K562 (cell line): ENCODE measurements around the gene LSP1. TPM values are rescaled to one million over a fixed set of nuclear protein-coding genes. Genes with fewer than 3 reads are reported as not detected.

Experiments
- ATAC-seq: fragments of 200-7000 bp; cut with Tn5 transposase; 3 replicates; pipeline ENCODE4 v1.9.1; 2020; ENCODE audit warnings: moderate library complexity
- BruUV-seq: library from RNA; stranded (reverse); fragments of 400-500 nt; replicated peaks from 2 replicates; lab custom pipeline; 2021; lab: Mats Ljungman, UMichigan
- CTCF ChIA-PET: fragments of 300-600 bp; formaldehyde crosslinking; extraction: SDS; loops from one replicate; lab custom pipeline; 2021; ENCODE audit warnings: low intra/inter-chr PET ratio; lab: Yijun Ruan, JAX
- POLR2A ChIA-PET: fragments of 300-600, 350-650 bp; sonication (Branson Sonifier 250); formaldehyde crosslinking; extraction: SDS; loops from one replicate; lab custom pipeline; 2021; ENCODE audit warnings: antibody characterized with exemption, inconsistent platforms; lab: Yijun Ruan, JAX
- DNase-seq, 4 experiments: peaks; one replicate each; pipeline versions ENCODE4 v3.0.0 to v3.0.0-alpha.2; 2011 to 2018; ENCODE audit warnings: low spot score in 3 of 4, mixed read lengths in 3 of 4; ENCODE audit errors: extremely low read depth in 1 of 4
- FAIRE-seq: peaks from 2 replicates; lab custom pipeline; 2011; peaks lifted over from hg19 to GRCh38; lab: Jason Lieb, UNC
- H2AFZ ChIP-seq: 2 replicates; pipeline ENCODE4 v1.6.0; 2011; ENCODE audit warnings: low read depth, low read length, control low read depth, inconsistent platforms
- H3K27ac ChIP-seq: fragments of 200-600 bp; 3 replicates; pipeline ENCODE4 v1.8.0; 2011; ENCODE audit warnings: low read depth, mild to moderate bottlenecking, control low read depth, inconsistent platforms, low read length, moderate library complexity, mixed read lengths; ENCODE audit errors: extremely low read depth
- H3K27me3 ChIP-seq, 2 experiments: fragments of 300-600 bp in 1 of 2; 2 replicates in 1 of 2; 3 replicates in 1 of 2; pipeline versions ENCODE4 v1.6.0 to v1.8.0; 2011; ENCODE audit warnings: inconsistent platforms in 2 of 2, low read length in 2 of 2, mild to moderate bottlenecking in 1 of 2, mixed read lengths in 1 of 2, moderate library complexity in 1 of 2; ENCODE audit not compliant: control insufficient read depth in 2 of 2, insufficient read depth in 2 of 2
- H3K36me3 ChIP-seq: fragments of 300-600 bp; 3 replicates; pipeline ENCODE4 v1.8.0; 2011; ENCODE audit warnings: mild to moderate bottlenecking, low read length, inconsistent platforms; ENCODE audit not compliant: control insufficient read depth, insufficient read depth
- H3K4me1 ChIP-seq, 2 experiments: fragments of 200-600 bp in 1 of 2; replicated peaks in 1 of 2; 2 replicates in 1 of 2; 3 replicates in 1 of 2; pipeline versions ENCODE4 v1.5.1 to v1.8.0; 2011; ENCODE audit warnings: inconsistent platforms in 2 of 2, low read length in 2 of 2, mild to moderate bottlenecking in 1 of 2, mixed read lengths in 1 of 2, moderate library complexity in 1 of 2; ENCODE audit not compliant: control insufficient read depth in 2 of 2, insufficient read depth in 2 of 2
- H3K4me2 ChIP-seq: 2 replicates; pipeline ENCODE4 v1.6.1; 2011; ENCODE audit warnings: low read length, control low read depth, inconsistent platforms, mixed read lengths; ENCODE audit not compliant: insufficient read depth
- H3K4me3 ChIP-seq: fragments of 200-600 bp; sonication (generic), shearing (Covaris generic); 2 replicates; pipeline ENCODE4 v1.5.1; 2016; ENCODE audit warnings: control low read depth, inconsistent platforms
- H3K79me2 ChIP-seq: fragments of 200-600 bp; 3 replicates; pipeline ENCODE4 v1.8.0; 2011; ENCODE audit warnings: low read length, inconsistent platforms; ENCODE audit not compliant: control insufficient read depth, insufficient read depth
- H3K9ac ChIP-seq, 2 experiments: 2 replicates each; pipeline versions ENCODE4 v1.6.0 to v1.6.1; 2011; ENCODE audit warnings: low read depth in 2 of 2, low read length in 2 of 2, control low read depth in 1 of 2, inconsistent platforms in 1 of 2, mild to moderate bottlenecking in 1 of 2, mixed read lengths in 1 of 2; ENCODE audit not compliant: insufficient read depth in 1 of 2
- H3K9me1 ChIP-seq: one replicate; pipeline ENCODE4 v1.6.0; 2011; ENCODE audit warnings: inconsistent platforms, mild to moderate bottlenecking, low read length, moderate library complexity; ENCODE audit not compliant: control insufficient read depth, insufficient read depth
- H3K9me3 ChIP-seq: replicated peaks from 2 replicates; pipeline ENCODE4 v1.5.1; 2011; ENCODE audit warnings: low read depth, low read length, inconsistent platforms; ENCODE audit not compliant: control insufficient read depth, insufficient read depth
- H4K20me1 ChIP-seq: replicated peaks from 2 replicates; pipeline ENCODE4 v1.6.1; 2011; ENCODE audit warnings: low read length, inconsistent platforms, mixed read lengths; ENCODE audit not compliant: control insufficient read depth, insufficient read depth
- BCOR ChIP-seq: fragments of 450-650 bp; IDR thresholded peaks from 2 replicates; pipeline ENCODE4 v1.6.1; 2016
- CBX2 ChIP-seq: fragments of 200-600 bp; sonication (generic); IDR thresholded peaks from one replicate; pipeline ENCODE4 v1.6.1; 2012; ENCODE audit warnings: mild to moderate bottlenecking, low read length, inconsistent platforms; ENCODE audit not compliant: insufficient read depth, poor library complexity, severe bottlenecking
- CC2D1A ChIP-seq: fragments of 450-650 bp; IDR thresholded peaks from 2 replicates; pipeline ENCODE4 v1.6.1; 2017; ENCODE audit warnings: mild to moderate bottlenecking
- ETV6 ChIP-seq, 3 experiments: fragments of 150-350 bp in 1 of 3; sonication (generic) in 1 of 3; formaldehyde crosslinking in 1 of 3; IDR thresholded peaks; 2 replicates each; pipeline versions ENCODE4 v1.6.1 to v1.8.0; 2014 to 2022; ENCODE audit warnings: borderline replicate concordance in 2 of 3, low read depth in 2 of 3, antibody characterized with exemption in 1 of 3, low read length in 1 of 3, mild to moderate bottlenecking in 1 of 3, missing genetic modification reagents in 1 of 3
- RAD21 ChIP-seq, 2 experiments: fragments of 250-450 bp in 1 of 2; fragments of 450-650 bp in 1 of 2; sonication (Bioruptor Pico) in 1 of 2; formaldehyde crosslinking in 1 of 2; IDR thresholded peaks in 1 of 2; conservative IDR thresholded peaks in 1 of 2; 2 replicates each; pipeline versions ENCODE4 v1.4.0 to v1.8.0; 2020 to 2022; ENCODE audit warnings: mild to moderate bottlenecking in 2 of 2, moderate library complexity in 1 of 2
- RB1 ChIP-seq: fragments of 450-650 bp; IDR thresholded peaks from 2 replicates; pipeline ENCODE4 v1.6.1; 2017; ENCODE audit warnings: low read depth, mild to moderate bottlenecking
- ZNF143 ChIP-seq: sonication (generic); formaldehyde crosslinking; IDR thresholded peaks from 2 replicates; pipeline ENCODE4 v1.9.0; 2022; ENCODE audit warnings: mild to moderate bottlenecking, missing genetic modification reagents
- ZNF175 ChIP-seq: fragments of 200-800 bp; sonication (Bioruptor generic); IDR thresholded peaks from 2 replicates; pipeline ENCODE4 v1.6.1; 2016; ENCODE audit warnings: low read depth, mild to moderate bottlenecking, missing genetic modification characterization, missing compliant biosample characterization
- ZNF764 ChIP-seq: fragments of 250-450 bp; sonication (Bioruptor Pico); IDR thresholded peaks from 2 replicates; pipeline ENCODE4 v1.4.0; 2020; ENCODE audit warnings: low read depth, mild to moderate bottlenecking, moderate library complexity
- WGBS: fragments of 100-300 bp; shearing (Covaris generic); methylation state at CpG from one replicate; pipeline ENCODE4 v1.1.6; 2016; ENCODE audit warnings: low coverage, mixed read lengths; ENCODE audit not compliant: insufficient coverage; ENCODE audit errors: missing lambda C conversion rate; 5-methylcytosine and 5-hydroxymethylcytosine counted together
- in situ Hi-C: fragments of 300-500 bp; cut with MboI; formaldehyde crosslinking; loops from 4 replicates; pipeline ENCODE4 v1.15.0; 2018; ENCODE audit warnings: inconsistent platforms, mixed read lengths
- intact Hi-C: fragments of 100-400 bp; cut with micrococcal nuclease; formaldehyde crosslinking; loops from 2 replicates; pipeline ENCODE4 v1.14.2; 2022
- polyA plus RNA-seq, 8 experiments: library from polyadenylated mRNA; depleted of rRNA in 4 of 8; stranded (reverse) in 5 of 8; unstranded in 3 of 8; fragments of >200 nt; fragmentation: Nextera tagmentation in 2 of 8; fragmentation: Illumina TruSeq in 1 of 8; extraction: Ambion mirVana in 2 of 8; extraction: Trizol in 1 of 8; gene quantifications; 2 replicates each; pipeline versions ENCODE4 v1.2.1 to v1.2.3, GENCODE V29; 2011 to 2014; ENCODE audit warnings: inconsistent platforms in 1 of 8, missing spikeins in 1 of 8
- total RNA-seq, 7 experiments: library from RNA; depleted of rRNA in 6 of 7; stranded (reverse); fragments of >200 nt in 6 of 7; fragmentation: Illumina TruSeq in 2 of 7; extraction: Trizol in 2 of 7; gene quantifications; 2 replicates each; pipeline versions ENCODE4 v1.2.1 to v1.2.3, GENCODE V29; 2011 to 2021; ENCODE audit warnings: low replicate concordance in 1 of 7
- TF ChIP-seq, protein P1 (sequence below): sonication (generic); formaldehyde crosslinking; IDR thresholded peaks from 2 replicates; pipeline ENCODE4 v1.8.1; 2023; ENCODE audit warnings: mild to moderate bottlenecking, missing genetic modification reagents
- TF ChIP-seq, protein P2 (sequence below): fragments of 450-650 bp; IDR thresholded peaks from 2 replicates; pipeline ENCODE4 v1.6.1; 2016; ENCODE audit warnings: low read depth, mild to moderate bottlenecking, moderate library complexity
- TF ChIP-seq, protein P3 (sequence below): fragments of 200-800 bp; sonication (Bioruptor generic); IDR thresholded peaks from 2 replicates; pipeline ENCODE4 v1.6.1; 2017; ENCODE audit warnings: missing genetic modification characterization, missing compliant biosample characterization

LSP1 gene
- total and polyA plus RNA-seq, 9 of the 15 experiments (the other 6 are each of a cell fraction or from before 2014, with no cell fraction given) = 0.08 to 2.9 (median 0.65) TPM; not detected in 2

DNA sequence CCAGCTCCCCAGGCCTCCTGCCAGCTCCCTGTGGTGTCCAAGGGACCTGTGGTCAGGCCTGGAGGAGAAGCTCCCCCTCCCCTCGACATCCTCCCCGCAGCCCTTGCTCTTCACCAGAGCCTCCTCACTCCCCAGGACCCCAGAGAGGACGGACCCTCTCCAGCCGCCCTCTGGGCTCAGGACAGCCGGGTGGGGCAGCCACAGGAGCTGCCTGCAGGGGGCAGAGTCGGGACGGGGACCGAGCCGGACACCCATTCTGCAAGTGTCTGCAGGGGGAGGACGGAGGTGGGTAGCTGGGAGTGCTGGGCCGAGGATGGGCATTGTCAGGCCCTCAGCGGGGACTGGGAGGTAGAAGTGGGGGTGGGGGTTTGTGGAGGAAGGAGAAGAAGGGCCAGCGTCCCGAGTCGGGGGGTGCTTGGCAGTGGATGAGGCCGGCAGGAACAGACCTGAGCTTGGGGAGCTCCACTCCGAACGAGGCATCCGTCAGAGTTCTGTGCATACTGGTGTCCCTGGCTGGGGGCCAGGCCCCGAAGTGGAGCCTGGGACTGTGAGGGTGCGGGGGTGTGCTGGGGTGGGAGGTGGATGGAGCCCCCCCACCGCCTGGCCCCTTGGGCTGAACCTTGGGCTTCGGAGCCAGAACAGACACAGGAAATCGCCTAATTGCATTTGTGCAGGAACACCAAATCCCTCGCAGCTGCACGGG is 23.6 kb downstream of the LSP1 start:
- 1% methylated on average over 18 of the region's 26 CpGs for WGBS
- Histone ChIP-seq H3K79me2 (no peaks in the 10 kb centered on the region), H3K36me3 (no peaks in the 10 kb centered on the region), H3K4me1 (peaks cover 0 to 34% of the 10 kb centered on the region in 2 experiments; a peak in 2 of 5 replicates), H3K27ac (no peak overlapping the region), H3K4me2 (no peak overlapping the region), H3K9me3 (no peaks in the 10 kb centered on the region), H2AFZ (no peak overlapping the region), H3K9me1 (no peaks in the 10 kb centered on the region), H4K20me1 (0 out of 2 replicates have a peak, but pooled peaks cover 3% of the 10 kb centered on the region), H3K9ac (no peak overlapping the region), H3K27me3 (peaks cover 0 to 58% of the 10 kb centered on the region in 2 experiments; a peak in 2 of 5 replicates), H3K4me3 (no peak overlapping the region)
- ATAC-seq (peak; percentile 79), FAIRE-seq (no peak), DNase-seq (peak; percentile 63 to 73 (median 73))
- intact Hi-C loops = loop anchor here (5.0 kb wide), 1 partner anchor 184 kb away; no protein-coding TSS in a partner anchor
- in situ Hi-C loops = loop anchor here (10.0 kb wide), 1 partner anchor 128 kb away; no protein-coding TSS in a partner anchor
- ChIA-PET POLR2A (interaction anchor here (0.5 to 0.6 kb wide), 2 partner anchors 121 to 233 kb away, joined by 3 read pairs; partner anchors contain the start of gene H19), CTCF (interaction anchor here (0.6 to 1.2 kb wide), 2 partner anchors 124 to 126 kb away, joined by 3 to 4 read pairs; no protein-coding TSS in a partner anchor)
- no TSS peak for BruUV-seq
- peak; percentile 22; the same call in 1 of the 2 replicates for TF ChIP-seq RB1
- TF ChIP-seq, protein P1, sequence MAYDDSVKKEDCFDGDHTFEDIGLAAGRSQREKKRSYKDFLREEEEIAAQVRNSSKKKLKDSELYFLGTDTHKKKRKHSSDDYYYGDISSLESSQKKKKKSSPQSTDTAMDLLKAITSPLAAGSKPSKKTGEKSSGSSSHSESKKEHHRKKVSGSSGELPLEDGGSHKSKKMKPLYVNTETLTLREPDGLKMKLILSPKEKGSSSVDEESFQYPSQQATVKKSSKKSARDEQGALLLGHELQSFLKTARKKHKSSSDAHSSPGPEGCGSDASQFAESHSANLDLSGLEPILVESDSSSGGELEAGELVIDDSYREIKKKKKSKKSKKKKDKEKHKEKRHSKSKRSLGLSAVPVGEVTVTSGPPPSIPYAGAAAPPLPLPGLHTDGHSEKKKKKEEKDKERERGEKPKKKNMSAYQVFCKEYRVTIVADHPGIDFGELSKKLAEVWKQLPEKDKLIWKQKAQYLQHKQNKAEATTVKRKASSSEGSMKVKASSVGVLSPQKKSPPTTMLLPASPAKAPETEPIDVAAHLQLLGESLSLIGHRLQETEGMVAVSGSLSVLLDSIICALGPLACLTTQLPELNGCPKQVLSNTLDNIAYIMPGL (CRISPR knock-in tag) = no peak
- TF ChIP-seq, protein P2, sequence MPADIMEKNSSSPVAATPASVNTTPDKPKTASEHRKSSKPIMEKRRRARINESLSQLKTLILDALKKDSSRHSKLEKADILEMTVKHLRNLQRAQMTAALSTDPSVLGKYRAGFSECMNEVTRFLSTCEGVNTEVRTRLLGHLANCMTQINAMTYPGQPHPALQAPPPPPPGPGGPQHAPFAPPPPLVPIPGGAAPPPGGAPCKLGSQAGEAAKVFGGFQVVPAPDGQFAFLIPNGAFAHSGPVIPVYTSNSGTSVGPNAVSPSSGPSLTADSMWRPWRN = no peak
- TF ChIP-seq ZNF175 = no peak
- TF ChIP-seq CC2D1A = no peak
- TF ChIP-seq, protein P3, sequence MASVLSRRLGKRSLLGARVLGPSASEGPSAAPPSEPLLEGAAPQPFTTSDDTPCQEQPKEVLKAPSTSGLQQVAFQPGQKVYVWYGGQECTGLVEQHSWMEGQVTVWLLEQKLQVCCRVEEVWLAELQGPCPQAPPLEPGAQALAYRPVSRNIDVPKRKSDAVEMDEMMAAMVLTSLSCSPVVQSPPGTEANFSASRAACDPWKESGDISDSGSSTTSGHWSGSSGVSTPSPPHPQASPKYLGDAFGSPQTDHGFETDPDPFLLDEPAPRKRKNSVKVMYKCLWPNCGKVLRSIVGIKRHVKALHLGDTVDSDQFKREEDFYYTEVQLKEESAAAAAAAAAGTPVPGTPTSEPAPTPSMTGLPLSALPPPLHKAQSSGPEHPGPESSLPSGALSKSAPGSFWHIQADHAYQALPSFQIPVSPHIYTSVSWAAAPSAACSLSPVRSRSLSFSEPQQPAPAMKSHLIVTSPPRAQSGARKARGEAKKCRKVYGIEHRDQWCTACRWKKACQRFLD = no peak
- TF ChIP-seq ZNF143 (CRISPR knock-in tag) = no peak
- no peak for TF ChIP-seq BCOR
- TF ChIP-seq ZNF764 (CRISPR knock-in tag) = no peak
- peak; percentile 22 to 56; a peak in 2 of 4 replicates for TF ChIP-seq RAD21 (CRISPR knock-in tag; conservative IDR thresholded peaks at IDR 0.05 in 1 of 2, IDR thresholded peaks at IDR 0.05 in 1 of 2)
- no peak for TF ChIP-seq ETV6 (IDR thresholded peaks at IDR 0.05; ENCODE audit: borderline replicate concordance in 1 of 2, low read depth in 2 of 2, low read length in 1 of 2)
- no peak for TF ChIP-seq ETV6 (CRISPR knock-in tag; IDR thresholded peaks at IDR 0.05; ENCODE audit: borderline replicate concordance)
- no peak for TF ChIP-seq CBX2
